SH-SY5Y (cell line): ENCODE data around the gene PMVK.

Source experiments
- GATA2 ChIP-seq: IDR thresholded peaks from 2 replicates; pipeline ENCODE4 v1.6.1; 2011; ENCODE audit warnings: mild to moderate bottlenecking, low read depth, low read length
- GATA3 ChIP-seq: IDR thresholded peaks from 2 replicates; pipeline ENCODE4 v1.6.1; 2011; ENCODE audit warnings: low read depth, mild to moderate bottlenecking, low read length, moderate library complexity

Gene PMVK

GRCh38 chr1:154899041-154899440, 37.5 kb downstream of the PMVK start:
- TF ChIP-seq GATA2 (no peak), GATA3 (no peak)

GRCh38 chr1:154896771-154897286, 39.7 kb downstream of the PMVK start:
- TF ChIP-seq GATA3 (no peak), GATA2 (no peak)

- TF ChIP-seq GATA2 (no peak), GATA3 (no peak)
Measured at GRCh38 chr1:154895798-154896197, 40.7 kb downstream of the PMVK start.

GRCh38 chr1:154891452-154891851, 45.1 kb downstream of the PMVK start:
- TF ChIP-seq GATA2, result no peak

DNA sequence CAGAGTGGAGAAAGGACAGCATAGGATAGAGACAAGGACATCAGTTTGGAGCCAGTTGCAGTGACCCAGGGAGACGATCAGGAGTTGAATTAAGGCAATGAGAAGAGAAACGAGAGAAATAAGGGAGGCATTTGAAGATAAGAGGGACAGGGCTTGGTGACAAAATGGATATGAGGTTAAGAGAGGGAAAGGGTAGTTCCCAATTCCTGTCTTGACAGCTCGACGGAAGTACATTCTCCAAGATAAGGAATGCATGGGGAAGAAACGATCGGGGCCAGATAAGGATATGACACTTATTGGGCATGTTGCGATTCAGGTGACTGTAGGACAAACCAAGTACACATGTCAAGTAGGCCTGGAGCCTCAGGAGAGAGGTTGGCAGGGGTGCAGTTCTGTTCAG, 47.8 kb downstream of the PMVK start:
- TF ChIP-seq GATA2 (no peak), GATA3 (no peak)

GRCh38 chr1:154886281-154887015, 50.1 kb downstream of the PMVK start:
- no peak for TF ChIP-seq GATA3

DNA sequence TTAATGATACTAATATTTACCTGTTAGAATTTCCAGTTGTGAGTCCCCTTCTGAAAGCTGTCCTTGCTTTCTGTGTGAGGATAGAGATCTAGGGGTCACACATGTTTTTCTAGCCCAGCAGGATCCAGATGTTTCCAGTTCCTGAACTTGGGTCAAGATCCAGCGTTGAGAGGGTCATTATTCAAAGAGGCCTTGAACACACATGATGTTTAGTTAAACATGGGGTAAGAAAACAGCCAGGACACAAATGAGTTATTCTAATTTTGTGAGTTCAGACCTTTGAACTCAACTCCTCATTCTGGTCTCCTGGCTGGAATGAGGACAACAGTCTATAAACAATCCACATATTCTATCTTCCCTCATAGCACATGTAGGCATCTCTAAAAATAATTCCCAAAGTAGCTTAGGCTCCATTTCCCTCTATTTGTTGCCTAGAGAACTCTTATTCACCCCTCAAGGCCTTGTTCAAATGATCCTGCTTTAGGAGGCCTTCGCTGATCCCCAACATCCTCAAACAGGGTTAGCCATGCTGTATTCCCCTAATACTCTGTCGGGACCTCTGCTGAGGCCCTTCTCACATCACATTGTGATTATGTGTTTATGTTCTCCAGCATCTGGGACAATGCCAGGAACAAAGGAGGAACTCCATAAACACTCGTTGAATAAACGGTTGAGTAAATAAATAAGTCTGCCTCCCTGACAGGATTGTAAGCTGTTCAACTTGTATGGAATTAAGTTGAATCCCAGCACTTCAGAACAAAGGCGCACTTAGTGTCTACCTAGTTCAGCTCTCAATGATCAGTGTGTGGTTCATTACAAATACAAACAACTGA, 51.4 kb downstream of the PMVK start:
- no peak for TF ChIP-seq GATA2
- no peak for TF ChIP-seq GATA3

- no peak for TF ChIP-seq GATA2
- TF ChIP-seq GATA3, result no peak
Measured at GRCh38 chr1:154883919-154884868, 52.3 kb downstream of the PMVK start.

GRCh38 chr1:154881820-154882535, 54.5 kb downstream of the PMVK start:
- TF ChIP-seq GATA2, result no peak
- no peak for TF ChIP-seq GATA3

DNA sequence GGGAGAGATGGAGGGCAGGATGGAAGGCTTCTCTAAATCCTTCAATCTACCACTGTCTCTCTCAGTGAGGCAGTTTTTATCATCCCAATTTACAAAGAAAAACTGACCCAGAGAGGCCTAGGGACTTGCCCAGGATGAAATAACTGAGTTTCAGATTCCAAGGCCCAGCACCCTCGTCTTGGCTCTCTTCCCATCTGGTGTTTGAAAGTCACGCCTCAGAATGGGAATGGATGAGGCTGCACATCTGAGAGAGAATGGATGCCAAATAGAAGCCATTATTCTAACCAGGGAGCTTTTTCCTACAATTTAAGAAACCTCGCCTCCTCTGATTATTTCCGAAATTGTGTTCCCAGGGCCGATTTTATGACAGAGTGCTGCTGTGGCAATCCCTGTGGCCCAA, 55.8 kb downstream of the PMVK start:
- TF ChIP-seq GATA2, result no peak
- no peak for TF ChIP-seq GATA3

- TF ChIP-seq GATA2 (no peak), GATA3 (no peak)
Measured at GRCh38 chr1:154879038-154879421, 57.5 kb downstream of the PMVK start.

DNA sequence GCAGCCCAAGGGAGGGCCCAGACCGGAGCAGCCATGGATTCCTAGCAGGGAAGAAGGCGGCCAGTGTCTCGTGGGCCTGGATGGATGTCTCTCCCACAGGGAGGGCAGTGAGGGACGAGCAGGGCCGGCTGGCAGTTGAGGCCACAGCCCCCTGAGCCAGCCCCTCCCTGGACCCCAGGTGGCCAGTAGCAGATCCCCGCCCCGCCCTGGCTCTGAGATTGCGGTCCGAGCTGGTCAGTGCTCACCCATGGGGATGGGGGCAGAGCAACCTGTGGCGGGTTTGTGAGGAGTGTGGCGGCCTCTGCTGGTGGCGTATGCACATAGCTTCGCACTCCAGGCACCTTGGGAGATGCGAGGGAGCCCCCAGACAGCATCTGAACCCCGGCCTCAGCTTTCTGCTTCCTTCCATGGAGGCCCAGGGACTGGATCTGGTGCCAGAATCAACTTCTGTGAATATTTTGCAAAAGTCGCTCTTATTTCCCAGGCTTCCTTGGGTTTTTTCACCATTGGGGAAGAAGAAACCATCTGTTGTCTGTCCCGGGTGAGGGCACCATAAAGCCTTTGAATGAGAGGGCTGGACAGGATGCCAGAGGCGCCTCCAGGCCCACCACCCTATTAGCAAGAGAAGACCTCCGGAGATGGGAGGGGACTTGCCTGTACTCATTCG, 58.0 kb downstream of the PMVK start:
- TF ChIP-seq GATA2, result no peak
- TF ChIP-seq GATA3, result no peak
